SK-N-SH treated with all-trans-retinoic acid at 6 μM for 48 hours (cell line): Measurements from ENCODE around the gene GMPS.

ENCODE experiments used
- ARNTL ChIP-seq: fragments of 450-650 bp; formaldehyde crosslinking; IDR thresholded peaks from 2 replicates; pipeline ENCODE4 v1.5.0; 2020; ENCODE audit warnings: low read depth, mild to moderate bottlenecking, moderate library complexity, borderline replicate concordance
- BACH2 ChIP-seq: fragments of 250-450 bp; sonication (Bioruptor Pico); IDR thresholded peaks from 2 replicates; pipeline ENCODE4 v1.9.0; 2021; ENCODE audit warnings: mild to moderate bottlenecking, borderline replicate concordance
- CREB5 ChIP-seq: fragments of 250-450 bp; sonication (Bioruptor Pico); IDR thresholded peaks from 2 replicates; pipeline ENCODE4 v1.5.1; 2020; ENCODE audit warnings: low read depth, mild to moderate bottlenecking, moderate library complexity
- ESRRG ChIP-seq: fragments of 250-450 bp; sonication (Bioruptor Pico); IDR thresholded peaks from 2 replicates; pipeline ENCODE4 v1.6.1; 2021; ENCODE audit warnings: mild to moderate bottlenecking
- ISL1 ChIP-seq: fragments of 250-450 bp; sonication (Bioruptor Pico); IDR thresholded peaks from 2 replicates; pipeline ENCODE4 v2.1.2; 2022; ENCODE audit warnings: mild to moderate bottlenecking, moderate library complexity
- PATZ1 ChIP-seq: fragments of 250-450 bp; sonication (Bioruptor Pico); IDR thresholded peaks from 2 replicates; pipeline ENCODE4 v1.8.0; 2020; ENCODE audit warnings: mild to moderate bottlenecking, moderate library complexity, borderline replicate concordance
- RARB ChIP-seq: fragments of 250-450 bp; sonication (Bioruptor Pico); IDR thresholded peaks from 2 replicates; pipeline ENCODE4 v1.8.0; 2021; ENCODE audit warnings: mild to moderate bottlenecking, moderate library complexity
- TCF4 ChIP-seq: fragments of 250-450 bp; sonication (Bioruptor Pico); IDR thresholded peaks from 2 replicates; pipeline ENCODE4 v1.8.0; 2021; ENCODE audit warnings: mild to moderate bottlenecking, moderate library complexity, borderline replicate concordance
- ZC3H10 ChIP-seq: fragments of 250-450 bp; sonication (Bioruptor Pico); IDR thresholded peaks from 2 replicates; pipeline ENCODE4 v1.5.1; 2021; ENCODE audit warnings: mild to moderate bottlenecking, moderate library complexity
- ZFP30 ChIP-seq: fragments of 450-650 bp; formaldehyde crosslinking; IDR thresholded peaks from 2 replicates; pipeline ENCODE4 v1.5.0; 2022; ENCODE audit warnings: mild to moderate bottlenecking, moderate library complexity
- ZNF565 ChIP-seq: fragments of 450-650 bp; formaldehyde crosslinking; conservative IDR thresholded peaks from 2 replicates; pipeline ENCODE4 v1.5.0; 2020; ENCODE audit warnings: low read depth, mild to moderate bottlenecking, moderate library complexity
- TF ChIP-seq, protein P1 (sequence below): fragments of 250-450 bp; sonication (Bioruptor Pico); IDR thresholded peaks from 2 replicates; pipeline ENCODE4 v1.5.1; 2021; ENCODE audit warnings: mild to moderate bottlenecking, moderate library complexity

DNA sequence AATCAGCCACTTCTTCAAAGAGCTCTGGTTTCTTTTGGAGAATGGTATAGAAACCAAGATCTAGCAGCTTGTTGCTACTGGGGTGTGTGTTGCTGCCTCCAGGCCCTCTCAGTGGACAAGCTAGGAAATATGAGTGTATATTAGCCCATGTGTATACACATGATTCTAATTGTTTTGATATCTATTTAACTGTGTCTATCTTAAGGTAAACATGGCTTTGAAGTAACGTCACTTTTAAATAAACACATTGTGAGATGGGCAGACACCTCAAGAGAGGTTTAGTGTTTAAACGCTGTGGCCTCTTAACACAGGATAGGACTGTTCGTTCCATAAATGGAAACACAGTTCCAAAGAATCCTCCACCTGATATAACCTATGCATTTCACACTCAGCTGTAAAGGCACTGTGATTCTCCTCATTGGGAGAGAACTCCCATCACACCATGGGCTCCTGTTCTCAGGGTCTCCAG is 87.0 kb downstream of the GMPS start:
- TF ChIP-seq, protein P1, sequence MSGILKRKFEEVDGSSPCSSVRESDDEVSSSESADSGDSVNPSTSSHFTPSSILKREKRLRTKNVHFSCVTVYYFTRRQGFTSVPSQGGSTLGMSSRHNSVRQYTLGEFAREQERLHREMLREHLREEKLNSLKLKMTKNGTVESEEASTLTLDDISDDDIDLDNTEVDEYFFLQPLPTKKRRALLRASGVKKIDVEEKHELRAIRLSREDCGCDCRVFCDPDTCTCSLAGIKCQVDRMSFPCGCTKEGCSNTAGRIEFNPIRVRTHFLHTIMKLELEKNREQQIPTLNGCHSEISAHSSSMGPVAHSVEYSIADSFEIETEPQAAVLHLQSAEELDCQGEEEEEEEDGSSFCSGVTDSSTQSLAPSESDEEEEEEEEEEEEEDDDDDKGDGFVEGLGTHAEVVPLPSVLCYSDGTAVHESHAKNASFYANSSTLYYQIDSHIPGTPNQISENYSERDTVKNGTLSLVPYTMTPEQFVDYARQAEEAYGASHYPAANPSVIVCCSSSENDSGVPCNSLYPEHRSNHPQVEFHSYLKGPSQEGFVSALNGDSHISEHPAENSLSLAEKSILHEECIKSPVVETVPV (CRISPR knock-in tag) = no peak
- TF ChIP-seq ESRRG (CRISPR knock-in tag) (no peak), RARB (CRISPR knock-in tag) (no peak), ZFP30 (CRISPR knock-in tag) (no peak), BACH2 (CRISPR knock-in tag) (no peak), PATZ1 (no peak), ZNF565 (CRISPR knock-in tag) (no peak), ARNTL (no peak), CREB5 (no peak), ZC3H10 (no peak), TCF4 (CRISPR knock-in tag) (no peak), ISL1 (CRISPR knock-in tag) (no peak)
